Fibroblast of peridontal ligament (primary cell): ENCODE results near the gene LIPM.
A peak's percentile ranks its signal among the peaks of the same experiment; 100 is the strongest.
"Not testable (repeated sequence)": the region's sequence is repeated elsewhere in the genome, so short reads cannot be mapped to it uniquely, and the experiment has no call there.

Experiments used
- DNase-seq: peaks from one replicate; pipeline ENCODE4 v3.0.0-alpha.2; 2010; ENCODE audit errors: extremely low read depth

The LIPM gene

GRCh38 chr10:88803641-88804040, 1.1 kb downstream of the LIPM start:
- no peak for DNase-seq

GRCh38 chr10:88804083-88804812, 1.7 kb downstream of the LIPM start:
- no peak for DNase-seq

DNA sequence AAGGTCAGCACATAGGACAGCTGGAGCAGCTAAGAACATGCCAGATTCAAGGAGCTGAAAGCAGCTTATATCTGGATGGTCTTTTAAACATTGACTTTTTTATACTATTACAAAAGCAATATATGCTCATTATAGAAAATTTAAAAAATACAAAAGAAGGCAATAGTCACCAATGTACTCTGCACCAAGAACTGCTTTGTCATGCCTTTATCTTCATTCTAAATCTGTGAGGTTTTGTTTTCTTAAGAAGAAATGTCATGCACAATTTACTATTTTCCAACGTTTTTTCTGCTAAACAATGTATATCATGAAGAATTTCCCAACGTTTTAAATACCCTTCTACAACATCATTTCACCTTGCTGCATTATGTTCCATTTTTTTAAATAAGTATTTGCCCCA, 2.8 kb downstream of the LIPM start:
- DNase-seq = no peak

GRCh38 chr10:88805924-88806323, 3.4 kb downstream of the LIPM start:
- no peak for DNase-seq

GRCh38 chr10:88809621-88810020, 7.1 kb downstream of the LIPM start:
- DNase-seq = no peak

DNA sequence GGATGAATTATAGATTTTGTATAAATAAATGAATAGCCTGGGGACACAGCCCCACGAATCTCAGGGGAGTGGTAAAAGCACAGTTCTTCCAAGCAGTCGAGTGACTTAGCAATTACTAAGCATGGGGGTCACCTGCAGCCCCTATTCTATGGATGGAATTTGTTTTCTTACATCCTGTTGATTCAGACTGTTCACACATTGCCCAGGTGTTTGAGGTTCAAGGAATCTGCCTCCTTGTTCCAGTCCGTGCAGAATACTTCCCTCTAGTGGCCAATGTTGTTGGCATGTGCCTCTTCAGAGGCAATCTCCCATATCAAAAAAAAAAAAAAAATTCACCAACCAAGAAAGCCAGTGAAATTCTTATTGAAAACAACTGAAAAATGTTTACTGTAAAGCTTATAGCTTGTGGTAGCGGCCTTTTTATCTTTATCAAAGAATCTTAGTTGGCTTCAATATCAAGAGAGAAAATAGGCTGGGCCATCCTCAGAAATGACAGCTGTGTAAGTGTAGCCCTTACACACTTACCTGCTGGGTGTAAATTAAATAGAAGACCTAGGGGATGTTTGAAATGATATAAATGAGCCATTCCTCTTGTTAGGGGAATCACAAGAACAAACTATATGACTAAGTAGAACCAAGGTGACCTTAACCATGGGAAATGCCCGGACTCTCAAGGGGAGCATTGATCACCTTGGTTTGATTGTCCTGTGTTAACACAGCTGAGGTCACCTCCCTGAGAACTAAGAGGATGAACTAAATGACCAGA, 7.8 kb downstream of the LIPM start:
- DNase-seq = peak; percentile 79

- DNase-seq = no peak
Observed at GRCh38 chr10:88813200-88813599, 10.7 kb downstream of the LIPM start.

DNA sequence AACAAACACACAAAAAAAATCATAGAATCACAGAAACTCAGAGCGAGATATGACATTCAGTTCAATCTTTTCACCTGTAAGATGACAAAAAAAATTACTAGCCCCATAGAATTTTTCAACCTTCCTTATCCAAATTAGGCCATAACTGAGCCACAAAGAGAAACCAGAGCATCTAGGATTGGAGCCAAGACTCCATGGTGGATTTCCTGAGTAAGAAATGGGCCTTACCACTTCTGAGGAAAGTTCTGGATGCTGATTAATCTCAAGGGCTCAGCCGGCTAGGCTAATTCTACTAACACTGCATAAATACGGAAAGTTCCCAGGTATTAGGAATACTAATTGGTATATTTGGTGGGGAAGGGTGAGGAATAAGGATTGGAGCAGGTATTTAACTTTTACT, 16.8 kb downstream of the LIPM start:
- peak; percentile 75 for DNase-seq

DNA sequence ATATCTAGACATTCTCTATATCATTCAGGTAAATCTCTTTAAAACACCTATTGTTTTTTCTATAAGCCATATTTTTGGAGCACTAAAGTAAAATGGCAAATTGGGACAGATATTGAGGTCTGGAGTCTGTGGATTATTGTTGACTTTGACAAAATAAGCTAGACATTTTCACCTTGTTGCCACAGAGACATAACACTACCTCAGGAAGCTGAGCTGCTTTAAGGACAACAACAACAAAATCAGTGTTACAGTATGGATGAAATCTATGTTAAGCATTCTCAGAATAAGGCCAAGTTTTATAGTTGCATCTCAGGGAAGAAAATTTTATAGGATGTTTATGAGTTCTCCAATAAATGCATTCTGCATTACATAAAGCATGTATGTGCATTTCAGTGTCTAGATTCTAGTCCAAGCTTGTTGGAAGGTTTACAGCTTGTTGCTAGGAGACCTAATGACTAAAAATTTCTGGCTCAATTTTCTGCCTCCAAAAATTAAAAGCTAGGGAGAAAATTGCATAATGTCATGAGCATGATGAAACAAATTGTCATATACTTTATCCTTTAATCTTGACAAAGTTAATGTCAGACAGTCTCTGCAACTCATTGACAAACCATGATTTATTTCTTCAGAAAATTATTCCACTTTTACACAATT, 18.3 kb downstream of the LIPM start:
- DNase-seq = peak; percentile 96

DNA sequence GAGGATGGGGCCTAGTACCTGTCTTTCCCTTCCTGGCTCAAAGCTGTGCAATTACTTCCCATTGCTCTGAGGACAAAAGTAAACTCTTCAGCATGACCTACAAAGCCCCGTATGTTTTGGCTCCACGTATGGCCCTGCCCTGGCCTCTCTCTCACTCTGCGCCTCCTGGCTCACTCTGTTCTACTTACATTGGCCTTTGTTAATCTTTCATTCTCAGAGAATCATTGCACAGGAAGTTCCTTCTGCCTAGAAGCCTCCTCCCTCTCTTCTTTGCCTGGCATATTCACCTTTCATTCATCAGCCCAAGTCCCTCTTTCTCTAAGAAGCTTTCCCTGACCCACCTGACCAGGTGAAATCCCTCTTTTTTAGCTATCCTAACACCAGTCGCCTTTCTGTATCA, 23.9 kb downstream of the LIPM start:
- DNase-seq = no peak

DNA sequence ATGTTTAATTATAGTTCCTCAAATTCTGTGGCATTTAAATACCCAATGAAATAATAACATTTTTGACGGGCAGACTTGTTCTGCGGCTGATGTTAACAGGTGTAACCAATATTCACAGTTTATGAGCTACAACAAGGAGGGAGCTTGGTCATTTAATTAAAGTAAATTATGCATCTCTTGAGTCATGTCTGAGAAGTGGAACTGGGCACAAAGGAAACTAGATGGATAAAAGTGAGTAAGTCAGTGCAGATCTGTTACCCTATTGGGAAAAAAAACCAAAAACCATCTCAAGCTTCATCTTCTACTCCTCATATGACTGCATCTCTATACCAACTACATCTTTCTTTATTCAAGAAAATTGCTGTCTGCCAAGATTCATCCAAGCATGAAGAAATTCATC, 25.1 kb downstream of the LIPM start:
- DNase-seq = no peak

- DNase-seq = peak; percentile 47
Observed at GRCh38 chr10:88828310-88828709, 25.8 kb downstream of the LIPM start.

DNA sequence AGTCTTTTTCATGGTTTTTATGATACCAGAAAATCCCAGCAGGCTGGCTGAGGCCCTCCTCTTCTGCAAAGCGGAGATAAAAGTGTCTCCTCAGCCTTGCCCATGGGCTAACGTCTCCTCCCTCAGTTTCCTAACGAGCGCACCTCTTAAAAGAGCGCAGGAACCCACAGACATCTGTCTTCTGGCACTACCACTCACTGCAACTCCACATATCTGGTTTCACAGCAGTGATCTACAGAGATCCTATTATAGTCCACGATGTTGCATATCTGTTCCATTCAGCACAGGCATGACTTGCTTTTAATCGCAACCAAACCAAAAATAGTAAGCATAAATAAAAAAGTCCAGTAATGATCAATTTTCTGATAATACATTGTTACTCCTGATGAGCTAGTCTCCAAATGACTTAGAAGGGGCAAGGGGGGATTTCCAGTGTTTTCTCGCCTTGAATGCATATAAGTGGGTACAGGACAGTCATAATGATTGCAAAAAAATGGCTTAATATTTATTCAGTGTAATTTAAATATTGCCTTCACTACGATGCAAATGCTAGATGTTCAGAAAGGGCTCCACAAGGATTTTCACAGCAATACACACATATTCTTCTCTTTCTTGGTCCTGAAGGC, 28.2 kb downstream of the LIPM start:
- no peak for DNase-seq

- DNase-seq = no peak
Observed at GRCh38 chr10:88831709-88832108, 29.2 kb downstream of the LIPM start.

DNA sequence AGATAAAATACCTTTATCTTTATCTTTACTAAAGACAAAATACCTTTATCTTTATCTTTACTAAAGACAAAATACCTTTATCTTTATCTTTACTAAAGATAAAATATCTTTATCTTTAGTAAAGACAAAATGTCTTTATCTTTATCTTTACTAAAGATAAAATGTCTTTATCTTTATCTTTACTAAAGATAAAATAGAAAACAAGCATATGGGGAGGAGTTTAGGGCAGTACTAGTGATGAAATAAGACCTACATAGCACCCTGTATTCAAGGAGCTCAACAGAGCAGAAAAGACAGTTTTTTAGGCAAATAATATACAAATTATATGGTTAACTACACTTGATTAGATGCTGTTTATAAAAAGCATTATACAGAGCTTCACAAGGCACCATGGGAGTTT, 29.8 kb downstream of the LIPM start:
- no peak for DNase-seq

GRCh38 chr10:88833156-88833555, 30.6 kb downstream of the LIPM start:
- DNase-seq = no peak

DNA sequence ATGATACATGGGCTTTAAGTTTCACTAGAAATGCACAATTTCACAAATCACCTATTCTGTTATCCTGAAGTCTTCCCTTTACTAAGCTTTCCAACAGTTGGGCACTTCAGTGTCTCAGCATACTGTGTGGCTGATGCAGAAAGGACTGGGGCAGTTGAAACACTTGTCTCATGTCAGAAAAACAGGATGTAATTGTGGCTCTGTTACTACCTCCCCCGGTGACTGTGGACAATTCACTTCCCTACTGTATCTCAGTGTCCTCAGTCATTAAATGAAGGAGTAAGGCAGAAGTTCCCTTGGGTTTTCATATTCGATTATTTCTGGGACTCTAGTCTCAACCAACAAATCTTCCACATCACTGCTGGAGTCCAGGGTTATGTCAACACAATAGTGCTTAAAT, 31.2 kb downstream of the LIPM start:
- no peak for DNase-seq

GRCh38 chr10:88835096-88835909, 32.8 kb downstream of the LIPM start:
- DNase-seq = peak; percentile 91

DNA sequence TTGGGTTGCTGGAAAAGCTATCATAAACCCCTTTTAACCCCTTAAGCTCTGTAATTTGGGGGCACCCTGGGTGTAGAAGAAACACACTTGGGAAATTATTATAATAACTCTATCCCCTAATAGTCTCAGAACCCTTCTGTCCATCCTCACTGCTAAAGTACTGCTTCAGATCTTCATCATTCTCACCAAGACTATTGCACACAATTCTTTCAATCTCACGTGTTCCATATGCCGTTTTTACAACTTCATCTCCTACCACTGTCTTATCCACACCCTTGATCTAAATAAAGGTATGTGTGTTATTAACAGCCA, 33.3 kb downstream of the LIPM start:
- DNase-seq = no peak

- DNase-seq = not testable (repeated sequence)
Observed at GRCh38 chr10:88837632-88838031, 35.1 kb downstream of the LIPM start.

DNA sequence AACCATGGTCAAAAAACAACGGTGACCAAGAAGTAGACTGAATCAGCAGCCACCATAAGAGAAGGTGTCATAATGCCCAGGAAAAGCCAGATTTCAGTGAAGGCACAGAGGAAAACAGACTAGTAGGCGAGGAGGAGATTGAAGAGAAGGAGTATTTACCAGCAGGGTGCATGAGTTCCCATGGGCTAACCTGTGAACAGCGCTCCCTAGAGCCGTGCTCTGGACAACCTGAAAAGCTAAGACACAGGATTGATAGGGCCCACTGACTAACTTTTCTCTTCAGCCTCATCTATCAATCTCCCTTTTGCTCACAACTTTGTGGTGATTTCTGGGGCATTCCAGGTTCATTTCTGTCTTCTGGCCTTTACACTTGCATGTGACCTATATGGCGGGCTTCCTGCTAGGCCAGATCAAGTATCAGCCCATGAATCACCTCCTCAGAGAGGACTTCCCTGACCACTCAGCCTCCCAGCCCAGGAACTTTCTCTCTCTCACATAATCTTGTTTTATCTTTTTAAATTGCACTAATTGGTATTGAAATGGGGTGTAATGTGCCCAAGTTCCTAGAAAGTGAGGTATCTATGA, 36.3 kb downstream of the LIPM start:
- no peak for DNase-seq
